ENCODE data around the gene ZC3HAV1.

- TF ChIP-seq, protein P1, sequence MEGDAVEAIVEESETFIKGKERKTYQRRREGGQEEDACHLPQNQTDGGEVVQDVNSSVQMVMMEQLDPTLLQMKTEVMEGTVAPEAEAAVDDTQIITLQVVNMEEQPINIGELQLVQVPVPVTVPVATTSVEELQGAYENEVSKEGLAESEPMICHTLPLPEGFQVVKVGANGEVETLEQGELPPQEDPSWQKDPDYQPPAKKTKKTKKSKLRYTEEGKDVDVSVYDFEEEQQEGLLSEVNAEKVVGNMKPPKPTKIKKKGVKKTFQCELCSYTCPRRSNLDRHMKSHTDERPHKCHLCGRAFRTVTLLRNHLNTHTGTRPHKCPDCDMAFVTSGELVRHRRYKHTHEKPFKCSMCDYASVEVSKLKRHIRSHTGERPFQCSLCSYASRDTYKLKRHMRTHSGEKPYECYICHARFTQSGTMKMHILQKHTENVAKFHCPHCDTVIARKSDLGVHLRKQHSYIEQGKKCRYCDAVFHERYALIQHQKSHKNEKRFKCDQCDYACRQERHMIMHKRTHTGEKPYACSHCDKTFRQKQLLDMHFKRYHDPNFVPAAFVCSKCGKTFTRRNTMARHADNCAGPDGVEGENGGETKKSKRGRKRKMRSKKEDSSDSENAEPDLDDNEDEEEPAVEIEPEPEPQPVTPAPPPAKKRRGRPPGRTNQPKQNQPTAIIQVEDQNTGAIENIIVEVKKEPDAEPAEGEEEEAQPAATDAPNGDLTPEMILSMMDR (IDR thresholded peaks at IDR 0.05) = no peak
- TF ChIP-seq EZH2phosphoT487 (IDR thresholded peaks at IDR 0.05) = no peak
These were observed 36.7 kb downstream of the ZC3HAV1 start for GRCh38 chr7:139072796-139073195.
